Hepatic stellate cell (primary cell): ENCODE data around the gene LSM7.
A peak's percentile ranks its signal among the peaks of the same experiment; 100 is the strongest.

ENCODE experiments used
- DNase-seq: peaks from one replicate; pipeline ENCODE4 v3.0.0; 2011; ENCODE audit warnings: low spot score

The LSM7 gene

GRCh38 chr19:2323707-2324106, 4.7 kb downstream of the LSM7 start:
- DNase-seq = no peak

DNA sequence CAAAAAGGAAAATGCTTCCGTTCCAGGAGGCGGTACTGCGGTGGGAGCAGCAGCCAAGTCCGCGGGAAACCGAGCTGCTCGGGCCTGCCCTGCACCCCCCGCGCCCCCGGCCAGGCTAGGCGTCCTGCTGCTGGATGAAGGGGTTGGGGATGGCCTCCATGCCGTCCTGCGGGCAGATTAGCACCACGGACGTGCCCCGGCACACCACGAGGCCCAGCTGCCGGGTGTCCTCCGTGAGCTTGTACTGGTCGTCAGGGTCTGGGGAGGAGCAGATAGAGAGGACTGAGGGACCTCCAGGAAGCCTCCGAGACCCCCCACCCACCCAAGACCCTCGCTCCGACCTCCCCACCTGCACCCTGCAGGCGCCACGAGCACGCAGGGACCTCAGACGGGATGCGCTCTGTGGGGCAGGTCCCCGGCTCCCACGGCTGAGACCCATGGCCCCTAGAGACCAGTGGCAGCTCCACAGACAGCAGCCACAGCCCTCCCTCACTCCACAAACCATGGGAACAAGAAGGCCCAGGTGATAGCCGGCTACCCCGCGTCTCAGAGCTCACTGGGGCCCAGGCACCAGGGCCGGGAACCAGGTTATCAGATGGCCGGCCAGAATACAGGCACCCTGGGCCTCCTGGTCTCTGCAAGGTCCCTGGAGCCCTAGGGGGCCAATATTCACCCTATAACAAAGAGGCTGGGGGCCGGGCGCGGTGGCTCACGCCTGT, 6.7 kb downstream of the LSM7 start:
- no peak for DNase-seq

DNA sequence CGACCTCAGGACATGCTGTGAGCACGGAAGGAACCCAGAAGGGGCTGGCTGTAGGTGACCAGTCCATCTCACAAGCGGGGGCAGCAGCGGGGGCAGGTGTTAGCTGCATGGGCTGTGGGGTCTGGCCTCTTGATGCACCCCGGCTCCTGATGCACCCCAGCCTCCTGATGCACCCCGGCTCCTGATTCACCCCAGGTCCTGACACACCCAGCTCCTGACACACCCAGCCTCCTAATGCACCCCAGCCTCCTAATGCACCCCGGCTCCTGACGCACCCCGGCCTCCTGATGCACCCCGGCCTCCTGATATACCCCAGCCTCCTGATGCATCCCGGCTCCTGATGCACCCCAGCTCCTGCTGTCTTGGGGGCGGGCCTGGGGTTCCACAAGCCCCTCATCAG, 7.4 kb downstream of the LSM7 start:
- DNase-seq = no peak

DNA sequence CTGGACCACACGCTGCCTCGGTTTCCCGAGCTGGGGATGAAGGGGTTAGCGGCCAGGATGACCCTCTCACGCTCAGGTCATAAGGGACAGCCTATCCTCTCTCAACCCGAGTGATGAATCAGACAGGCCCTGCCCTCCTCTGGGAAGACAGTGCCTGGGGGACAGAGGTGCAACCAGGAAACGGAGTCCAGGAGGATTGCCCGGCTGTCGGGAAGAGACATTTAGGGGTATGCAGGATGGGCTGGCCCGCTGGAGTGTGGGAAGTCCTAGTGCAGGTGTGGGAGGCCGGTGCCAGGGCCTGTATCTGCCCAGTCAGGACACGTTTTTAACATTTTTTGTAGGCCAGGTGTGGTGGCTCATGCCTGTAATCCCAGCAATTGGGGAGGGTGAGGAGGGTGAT, 8.3 kb downstream of the LSM7 start:
- DNase-seq = no peak

DNA sequence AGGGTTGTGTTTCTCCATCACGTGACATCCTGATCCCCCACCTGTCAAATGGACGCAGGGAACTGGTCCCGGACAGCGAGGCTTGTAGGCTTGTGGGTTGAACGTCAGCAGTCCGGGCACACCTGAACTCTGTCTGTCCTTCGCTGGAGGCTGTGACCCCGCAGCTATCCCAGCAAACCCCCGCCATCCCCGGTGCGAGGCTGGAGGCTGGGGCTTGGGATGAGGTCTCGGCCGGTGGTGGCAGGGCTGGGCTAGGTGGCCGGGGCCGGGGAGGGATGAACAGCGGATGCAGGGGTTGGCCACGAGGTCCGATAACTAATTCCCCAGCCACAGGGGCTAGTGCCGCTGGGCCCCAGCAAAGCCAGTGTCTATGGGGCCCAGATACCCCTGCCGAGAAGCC, 8.8 kb downstream of the LSM7 start:
- DNase-seq = no peak

DNA sequence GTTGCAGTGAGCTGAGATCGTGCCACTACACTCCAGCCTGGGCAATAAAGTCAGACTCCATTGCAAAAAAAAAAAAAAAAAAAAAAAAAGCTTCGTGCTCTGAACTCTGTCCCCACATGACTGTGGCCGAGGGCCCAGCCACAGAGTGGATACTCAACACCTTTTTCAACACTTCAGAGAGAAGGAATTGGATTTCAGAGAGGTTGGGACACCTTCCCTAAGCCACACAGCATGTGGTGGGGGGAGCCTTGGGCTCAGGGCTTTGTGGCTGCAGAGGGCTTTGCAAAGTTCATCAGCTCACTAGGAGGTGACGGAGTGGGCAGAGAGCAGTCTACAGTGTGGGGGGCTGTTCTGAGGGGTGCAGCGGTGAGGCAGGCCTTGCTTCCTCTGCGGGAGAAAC, 9.5 kb downstream of the LSM7 start:
- no peak for DNase-seq

DNA sequence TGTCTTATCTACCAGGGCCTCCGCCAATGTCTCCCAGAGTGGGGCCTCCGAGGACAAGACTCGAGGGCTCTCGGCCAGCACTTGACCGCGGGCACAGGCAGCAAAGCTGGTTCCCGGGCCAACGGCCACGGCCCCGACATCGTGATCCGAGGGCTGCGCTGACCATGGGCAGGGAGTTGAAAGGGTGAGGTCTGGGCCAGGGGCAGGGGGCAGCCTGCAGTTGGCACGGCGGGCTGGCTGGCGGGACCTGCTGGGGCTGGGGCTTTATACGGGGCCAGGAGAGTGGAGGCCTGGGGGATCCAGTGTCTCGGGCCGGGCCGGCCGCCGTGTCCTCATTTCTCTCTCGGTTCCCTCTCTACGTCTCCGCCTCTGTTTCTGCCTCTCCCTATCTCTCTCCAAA, 10.6 kb downstream of the LSM7 start:
- DNase-seq = no peak

DNA sequence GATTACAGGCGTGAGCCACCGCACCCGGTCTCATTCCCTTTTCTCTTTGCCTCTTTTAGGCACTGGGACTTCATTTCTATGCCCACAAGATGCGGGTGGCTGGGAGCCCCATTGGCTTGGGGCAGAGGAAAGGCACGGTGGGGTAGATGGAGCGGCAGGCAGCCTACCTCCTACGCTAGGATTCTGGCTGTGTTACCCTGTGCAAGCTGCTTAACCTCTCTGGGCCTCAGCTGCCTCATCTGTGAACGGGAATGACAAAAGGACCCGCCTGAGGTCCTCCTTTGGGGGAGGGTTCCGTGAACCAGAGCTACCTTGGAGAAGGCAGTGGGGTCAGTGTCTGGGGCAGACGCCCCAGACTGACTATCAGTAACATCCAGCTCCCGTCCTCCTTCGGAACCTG, 11.1 kb downstream of the LSM7 start:
- no peak for DNase-seq

- peak; percentile 76 for DNase-seq
Observed at GRCh38 chr19:2315818-2316353, 12.5 kb downstream of the LSM7 start.

- DNase-seq = no peak
Observed at GRCh38 chr19:2315121-2315817, 13.1 kb downstream of the LSM7 start.

DNA sequence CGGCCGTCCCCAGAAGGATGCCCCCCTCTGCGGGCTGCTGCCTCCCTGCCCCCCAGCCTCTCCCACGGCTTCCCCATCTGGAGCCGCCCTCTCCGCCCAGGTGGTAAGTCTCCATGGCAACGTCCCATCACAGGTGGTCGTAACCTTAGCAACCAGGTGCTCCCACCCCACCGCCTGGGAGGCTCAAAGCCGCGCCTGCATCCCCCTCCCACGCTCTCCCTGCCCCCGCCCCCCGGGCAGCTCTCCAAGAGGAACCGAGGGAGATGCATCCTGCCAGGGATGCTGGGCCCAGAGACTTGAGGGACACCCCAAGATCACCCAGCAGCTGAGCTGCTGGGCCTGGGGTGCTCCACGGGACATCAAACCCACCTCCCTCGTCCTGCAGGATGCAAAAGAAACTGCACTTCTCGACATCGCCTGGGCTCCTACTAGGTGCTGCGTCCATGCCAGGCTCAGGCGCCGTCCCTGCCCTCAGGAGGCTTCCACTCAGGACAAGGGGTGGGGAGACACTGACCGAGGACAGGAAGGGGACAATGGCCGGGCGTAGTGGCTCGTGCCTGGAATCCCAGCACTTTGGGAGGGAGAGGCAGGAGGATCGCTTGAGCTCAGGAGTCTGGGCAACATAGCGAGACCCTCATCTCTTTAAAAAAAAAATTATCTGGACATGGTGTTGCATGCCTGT, 15.4 kb downstream of the LSM7 start:
- DNase-seq = no peak

DNA sequence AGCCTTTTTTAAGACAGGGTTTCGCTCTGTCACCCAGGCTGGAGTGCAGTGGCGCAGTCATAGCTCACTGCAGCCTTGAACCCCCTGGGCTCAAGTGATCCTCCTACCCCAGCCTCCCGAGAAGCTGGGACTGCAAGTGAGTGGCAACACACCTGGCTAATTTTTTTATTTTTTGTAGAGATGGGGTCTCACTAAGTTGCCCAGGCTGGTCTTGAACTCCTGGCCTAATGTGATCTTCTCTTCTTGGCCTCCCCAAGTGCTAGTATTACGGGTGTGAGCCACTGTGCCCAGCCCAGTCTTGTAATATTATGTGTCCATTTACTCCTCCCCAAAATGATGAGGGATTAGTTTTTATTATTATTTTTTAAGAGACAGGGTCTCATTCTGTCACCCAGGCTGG, 17.3 kb downstream of the LSM7 start:
- no peak for DNase-seq

DNA sequence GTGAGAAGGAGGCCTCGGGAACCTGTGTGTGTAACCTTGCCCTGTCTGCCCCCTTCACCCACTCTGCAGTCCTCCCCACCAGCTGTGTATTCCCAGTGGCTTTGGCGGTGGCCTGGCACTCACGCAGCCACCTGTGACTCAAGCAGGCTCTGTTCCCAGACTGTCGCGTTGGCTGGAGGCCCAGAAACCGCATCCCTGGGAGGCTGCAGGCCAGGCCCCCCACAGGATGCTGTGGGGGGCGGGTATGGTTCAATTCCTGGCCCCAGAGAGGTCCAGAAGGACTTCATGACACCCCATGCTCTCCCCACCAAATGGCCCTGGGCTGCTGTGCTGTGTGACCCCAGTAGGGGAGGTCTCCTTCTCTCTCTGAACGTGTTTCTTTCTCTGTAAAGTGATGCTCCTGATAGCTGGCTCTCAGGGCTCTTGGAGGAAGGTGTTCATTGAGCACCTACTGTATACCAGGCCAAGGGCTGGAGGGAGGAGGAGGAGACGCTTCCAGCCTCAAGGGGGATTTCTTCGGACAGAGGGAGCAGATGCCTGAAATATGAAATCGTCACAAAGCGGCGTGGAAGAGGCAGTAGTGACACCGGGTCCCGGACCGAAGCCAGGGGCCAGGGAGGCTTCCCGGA, 18.5 kb downstream of the LSM7 start:
- DNase-seq = no peak

- DNase-seq = no peak
Observed at GRCh38 chr19:2308114-2308556, 20.3 kb downstream of the LSM7 start, which contains the start of gene LINGO3. TSS of gene LINGO3 (minus strand) at chr19:2308154. CDS start at chr19:2291776, 16,378 bp downstream.

DNA sequence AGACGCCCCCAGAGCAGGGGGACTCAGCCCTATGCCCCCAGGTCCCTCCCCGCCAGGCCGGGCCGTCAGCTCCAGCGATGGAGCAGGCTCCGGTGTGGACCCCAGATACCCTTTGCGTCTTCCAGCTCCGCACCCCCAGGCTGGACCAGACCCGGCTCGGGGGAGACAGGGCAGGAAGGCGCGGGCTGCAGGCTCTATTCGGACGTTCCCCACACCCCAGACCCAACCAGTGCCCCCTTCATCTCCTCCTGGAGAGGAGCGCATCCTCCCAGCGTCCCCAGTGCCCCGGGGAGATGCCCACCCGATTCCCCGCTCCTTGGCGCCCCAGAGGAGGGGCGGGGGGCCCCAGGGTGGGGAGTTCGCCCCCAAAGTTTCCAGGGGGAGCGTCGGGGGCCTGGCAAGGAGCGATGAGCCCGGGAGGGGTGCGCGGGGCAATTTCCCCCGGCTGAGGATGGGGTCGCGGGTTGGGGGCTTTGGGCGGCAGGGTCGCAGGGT, 20.8 kb downstream of the LSM7 start:
- DNase-seq = no peak

- DNase-seq = no peak
Observed at GRCh38 chr19:2306971-2307370, 21.4 kb downstream of the LSM7 start.

GRCh38 chr19:2306281-2306806, 22.0 kb downstream of the LSM7 start:
- DNase-seq = no peak

GRCh38 chr19:2305452-2306280, 22.7 kb downstream of the LSM7 start:
- no peak for DNase-seq

GRCh38 chr19:2303211-2303798, 25.1 kb downstream of the LSM7 start:
- DNase-seq = no peak
